Mucosa of descending colon (tissue), 3 donors: ENCODE results near the gene PPP2R1A. TPM values are rescaled to one million over a fixed set of nuclear protein-coding genes. Genes with fewer than 3 reads are reported as not detected.

Source experiments
- ATAC-seq: fragments of 200-7000 bp; cut with Tn5 transposase; one replicate; pipeline ENCODE4 v1.9.1; 2020; ENCODE audit warnings: mild to moderate bottlenecking, moderate library complexity
- DNase-seq, 3 donors: peaks; one replicate each; pipeline ENCODE4 v3.0.0-alpha.2; 2020
- H3K36me3 ChIP-seq: fragments of 200-600 bp; one replicate; pipeline ENCODE4 v1.8.0; 2021; ENCODE audit warnings: low read depth, mild to moderate bottlenecking
- H3K4me1 ChIP-seq: fragments of 200-600 bp; one replicate; pipeline ENCODE4 v1.8.0; 2021; ENCODE audit warnings: low read depth, mild to moderate bottlenecking
- H3K4me3 ChIP-seq: fragments of 200-600 bp; one replicate; pipeline ENCODE4 v1.8.0; 2021; ENCODE audit warnings: mild to moderate bottlenecking
- H3K9me3 ChIP-seq: fragments of 200-600 bp; one replicate; pipeline ENCODE4 v1.8.0; 2021; ENCODE audit warnings: mild to moderate bottlenecking
- intact Hi-C, 2 donors: fragments of 100-400 bp; cut with DNase I in 1 of 2; cut with micrococcal nuclease in 1 of 2; formaldehyde crosslinking; loops; one replicate each; pipeline versions ENCODE4 v1.11.0 to v1.11.1; 2022; cut with DNase I, micrococcal nuclease
- total RNA-seq, 3 donors: library from RNA; stranded (reverse); fragmentation: NEBNext Ultra II Directional in 2 of 3; extraction: Animal tissue kit (Norgen Biotek cat#: 25700) in 2 of 3; gene quantifications; one replicate each; pipeline versions ENCODE4 v1.2.1 to v1.2.4, GENCODE V29; 2021 to 2023
- TF ChIP-seq, protein P1 (sequence below): fragments of 200-600 bp; IDR thresholded peaks from one replicate; pipeline ENCODE4 v1.8.0; 2022; ENCODE audit warnings: antibody characterized with exemption, mild to moderate bottlenecking
- donor health status: DM: no; HTN: no; CAD: no; lungs with moderate emphysema.
- donor health status: DM: no; HTN: no; CAD: no.
- donor health status: DM: no; HTN: yes; CAD: no.

Gene PPP2R1A
- total RNA-seq, 3 donors from 2014 or later: 212 to 274 (median 273) TPM

DNA sequence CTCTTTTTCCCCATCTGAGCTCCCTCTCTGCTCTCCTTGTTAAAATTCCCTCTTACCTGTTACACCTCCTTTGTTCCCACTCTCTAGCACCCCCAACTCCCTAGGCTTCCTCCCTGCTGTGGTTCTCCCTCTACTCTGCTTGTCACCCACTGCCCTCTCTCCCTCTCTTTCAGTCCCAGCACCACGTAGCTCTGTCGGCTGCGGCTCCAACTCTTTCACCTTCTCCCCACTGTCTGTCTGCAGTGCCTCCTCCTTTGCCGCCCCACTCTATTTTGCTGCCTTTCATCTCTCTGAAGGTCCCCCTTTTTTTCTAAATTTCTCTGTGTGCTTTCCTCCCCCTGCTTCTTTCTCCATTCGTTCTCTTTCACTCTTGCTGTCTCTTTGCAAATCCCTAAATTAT, 19.5 kb upstream of the PPP2R1A start:
- H3K36me3 ChIP-seq: no peaks in the 10 kb centered on the region
- ATAC-seq: peak; percentile 18
- H3K9me3 ChIP-seq: no peaks in the 10 kb centered on the region
- H3K4me3 ChIP-seq: no peak overlapping the region
- TF ChIP-seq, protein P1, sequence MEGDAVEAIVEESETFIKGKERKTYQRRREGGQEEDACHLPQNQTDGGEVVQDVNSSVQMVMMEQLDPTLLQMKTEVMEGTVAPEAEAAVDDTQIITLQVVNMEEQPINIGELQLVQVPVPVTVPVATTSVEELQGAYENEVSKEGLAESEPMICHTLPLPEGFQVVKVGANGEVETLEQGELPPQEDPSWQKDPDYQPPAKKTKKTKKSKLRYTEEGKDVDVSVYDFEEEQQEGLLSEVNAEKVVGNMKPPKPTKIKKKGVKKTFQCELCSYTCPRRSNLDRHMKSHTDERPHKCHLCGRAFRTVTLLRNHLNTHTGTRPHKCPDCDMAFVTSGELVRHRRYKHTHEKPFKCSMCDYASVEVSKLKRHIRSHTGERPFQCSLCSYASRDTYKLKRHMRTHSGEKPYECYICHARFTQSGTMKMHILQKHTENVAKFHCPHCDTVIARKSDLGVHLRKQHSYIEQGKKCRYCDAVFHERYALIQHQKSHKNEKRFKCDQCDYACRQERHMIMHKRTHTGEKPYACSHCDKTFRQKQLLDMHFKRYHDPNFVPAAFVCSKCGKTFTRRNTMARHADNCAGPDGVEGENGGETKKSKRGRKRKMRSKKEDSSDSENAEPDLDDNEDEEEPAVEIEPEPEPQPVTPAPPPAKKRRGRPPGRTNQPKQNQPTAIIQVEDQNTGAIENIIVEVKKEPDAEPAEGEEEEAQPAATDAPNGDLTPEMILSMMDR: no peak
- intact Hi-C loops: no loop called here
- H3K4me1 ChIP-seq: peaks cover 9% of the 10 kb centered on the region
- DNase-seq: peak in 1 of 3 donors; percentile 10

DNA sequence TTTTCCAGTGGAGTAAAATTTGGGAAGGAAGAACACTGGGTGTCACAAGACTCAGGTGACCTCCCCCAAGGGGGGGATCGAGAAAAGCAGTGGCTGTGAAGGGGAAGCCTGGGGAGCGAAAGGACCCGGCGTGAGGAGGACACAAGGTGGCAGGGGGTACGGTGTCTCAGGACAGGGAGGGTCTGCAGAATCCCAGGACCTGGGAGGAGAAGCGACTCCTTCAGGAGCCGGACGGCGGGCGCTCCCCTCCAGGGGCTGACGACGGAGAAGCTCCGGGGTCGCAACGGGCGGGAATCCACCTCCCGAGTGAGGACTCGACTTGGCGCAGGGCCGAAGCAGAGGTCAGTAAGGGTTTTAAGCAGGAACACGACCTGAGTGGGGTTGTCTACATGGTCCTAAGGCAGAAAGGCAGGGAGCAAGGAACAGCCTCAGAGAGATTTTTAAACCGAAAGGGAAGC, 19.0 kb upstream of the PPP2R1A start:
- intact Hi-C loops: no loop called here
- Histone ChIP-seq H3K9me3 (no peaks in the 10 kb centered on the region), H3K4me3 (peak overlapping the region; percentile 58), H3K4me1 (peaks cover 9% of the 10 kb centered on the region), H3K36me3 (no peaks in the 10 kb centered on the region)
- TF ChIP-seq, protein P1: no peak
- ATAC-seq (peak; percentile 52), DNase-seq (peak; percentile 19 to 66 (median 60))

DNA sequence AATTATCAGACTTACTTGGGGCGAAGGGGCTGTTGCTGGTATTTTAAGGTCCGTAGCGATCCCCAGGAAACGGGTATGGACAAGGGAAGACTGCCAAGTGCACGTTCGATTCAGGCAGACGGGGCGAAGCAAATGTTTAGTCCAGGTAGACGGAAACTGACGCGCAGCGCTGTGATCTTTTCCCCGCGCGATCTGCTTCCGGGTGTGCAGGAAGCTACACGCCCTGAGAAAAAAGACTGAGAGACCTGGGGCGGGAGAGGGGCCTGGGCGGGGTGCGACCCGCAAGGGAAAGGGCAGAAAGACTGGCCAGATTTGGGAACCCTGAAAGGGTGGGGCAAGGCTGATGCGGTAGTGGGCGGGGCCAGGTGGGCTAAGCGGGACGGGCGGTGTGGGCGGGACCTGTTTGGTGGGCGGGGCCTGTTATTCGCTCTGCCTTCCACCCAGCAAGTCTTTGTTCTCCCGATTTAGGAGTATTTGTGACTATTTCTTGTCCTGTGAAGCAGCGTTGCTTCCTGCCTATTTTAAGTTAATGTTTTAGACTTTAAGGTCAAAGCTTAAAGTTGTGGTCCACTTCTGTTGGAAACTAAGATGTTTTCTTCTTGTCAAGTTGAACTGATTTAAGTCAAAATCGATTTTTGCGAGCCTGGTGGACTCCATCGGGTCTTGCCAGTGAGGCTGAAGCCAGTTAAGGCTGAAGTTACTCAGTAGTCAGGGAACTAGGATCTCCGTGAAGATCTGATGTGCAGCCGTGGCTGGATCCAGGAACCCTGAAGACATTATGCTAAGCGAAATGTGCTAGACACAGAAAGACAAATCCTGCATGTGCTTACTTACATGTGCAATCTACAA, 18.3 kb upstream of the PPP2R1A start, which contains the start of gene ZNF836:
TSS of gene ZNF836 (minus strand) at position 301 of the 849 bp plus-strand sequence. CDS start 3,549 bp downstream, outside the sequence.
- TF ChIP-seq, protein P1: no peak
- DNase-seq (peak; percentile 94 to 95 (median 95)), ATAC-seq (peak; percentile 99)
- Histone ChIP-seq H3K9me3 (no peaks in the 10 kb centered on the region), H3K4me3 (peak within 1 kb of the TSS; percentile 58), H3K36me3 (no peaks in the 10 kb centered on the region), H3K4me1 (peaks cover 9% of the 10 kb centered on the region)
- intact Hi-C loops: no loop called here

DNA sequence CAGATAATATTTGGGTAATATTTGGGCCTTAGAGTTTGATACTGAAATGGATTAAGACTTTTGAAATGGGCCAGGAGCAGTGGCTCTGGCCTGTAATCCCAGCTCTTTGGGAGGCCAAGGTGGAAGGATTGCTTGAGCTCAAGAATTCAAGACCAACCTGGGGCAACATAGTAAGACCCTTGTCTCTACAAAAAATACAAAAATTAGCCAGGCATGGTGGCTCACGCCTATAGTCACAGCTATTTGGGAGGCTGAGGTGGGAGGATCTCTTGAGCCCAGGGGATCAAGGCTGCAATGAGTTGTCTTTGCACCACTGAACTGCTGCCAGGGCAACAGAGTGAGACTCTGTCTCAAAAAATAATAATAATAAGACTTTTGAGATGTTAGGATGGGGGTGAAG, 17.5 kb upstream of the PPP2R1A start:
- no peaks in the 10 kb centered on the region for H3K36me3 ChIP-seq
- H3K9me3 ChIP-seq: no peaks in the 10 kb centered on the region
- H3K4me3 ChIP-seq: no peak overlapping the region
- ATAC-seq (no peak), DNase-seq (no peak)
- intact Hi-C loops: no loop called here
- peaks cover 9% of the 10 kb centered on the region for H3K4me1 ChIP-seq
- TF ChIP-seq, protein P1: no peak

DNA sequence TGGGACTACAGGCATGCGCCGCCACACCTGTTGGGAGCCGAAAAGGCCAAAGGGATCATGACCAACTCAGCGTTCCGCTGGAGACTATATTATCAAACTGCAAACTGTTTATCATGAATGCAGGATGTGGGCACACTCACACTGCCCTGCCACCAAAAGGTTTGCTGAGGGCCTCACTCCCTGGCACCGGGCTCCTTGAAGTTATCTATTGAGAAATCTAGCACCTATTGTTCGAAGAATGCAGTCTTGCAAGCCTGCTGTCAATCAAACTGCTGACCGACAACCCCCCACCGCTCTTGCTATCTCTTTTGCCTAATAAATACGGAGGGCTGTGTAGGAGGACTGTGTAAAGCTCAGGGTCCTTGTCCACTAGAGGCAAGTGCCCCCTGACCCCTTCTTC, 13.3 kb upstream of the PPP2R1A start:
- ATAC-seq (no peak), DNase-seq (no peak)
- intact Hi-C loops: no loop called here
- Histone ChIP-seq H3K9me3 (no peaks in the 10 kb centered on the region), H3K4me1 (peaks cover 3% of the 10 kb centered on the region), H3K4me3 (no peak overlapping the region), H3K36me3 (no peaks in the 10 kb centered on the region)
- TF ChIP-seq, protein P1: no peak
